Breast epithelium (tissue), 3 donors: Measurements from ENCODE around the gene GPR137.

Experiments used
- POLR2A ChIP-seq: fragments of 450-650 bp; IDR thresholded peaks from one replicate; pipeline ENCODE4 v1.6.1; 2016; ENCODE audit warnings: antibody characterized with exemption, mild to moderate bottlenecking, moderate library complexity
- POLR2AphosphoS5 ChIP-seq, 3 donors: sonication (generic); formaldehyde crosslinking; IDR thresholded peaks; one replicate each; pipeline ENCODE4 v1.6.1; 2017; ENCODE audit warnings: antibody characterized with exemption in 3 of 3
- TF ChIP-seq, protein P1 (sequence below), 3 donors: fragments of 450-650 bp; IDR thresholded peaks; one replicate each; pipeline ENCODE4 v1.5.1; 2016 to 2017; ENCODE audit warnings: antibody characterized with exemption in 3 of 3, mild to moderate bottlenecking in 3 of 3, moderate library complexity in 3 of 3

DNA sequence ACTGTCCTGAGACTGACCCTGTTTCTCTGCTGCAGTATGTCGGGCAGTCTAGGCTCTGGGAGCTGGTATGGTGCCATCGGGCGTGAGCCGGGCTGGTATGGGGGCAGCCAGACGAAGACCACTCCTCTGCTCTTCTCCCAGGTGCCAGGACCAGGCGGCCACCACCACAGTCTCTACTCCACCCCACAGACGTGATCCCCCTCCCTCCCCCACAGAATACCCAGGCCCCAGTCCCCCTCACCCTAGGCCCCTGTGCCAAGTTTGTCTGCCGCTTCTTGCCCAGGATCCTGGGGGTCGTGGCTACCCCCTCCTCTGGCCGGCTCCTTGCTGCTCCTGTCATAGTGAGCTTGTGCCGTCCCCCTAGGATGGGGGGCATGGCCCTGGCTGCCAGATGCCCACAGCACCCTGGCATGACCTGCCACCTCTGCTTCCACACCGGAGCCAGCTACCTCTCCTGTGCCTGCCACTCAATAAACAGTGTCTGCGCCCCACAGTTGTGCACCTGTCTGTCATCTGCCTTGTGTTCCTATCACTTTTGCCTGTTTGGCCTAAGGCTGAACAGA is 3.4 kb downstream of the GPR137 start:
- TF ChIP-seq, protein P1, sequence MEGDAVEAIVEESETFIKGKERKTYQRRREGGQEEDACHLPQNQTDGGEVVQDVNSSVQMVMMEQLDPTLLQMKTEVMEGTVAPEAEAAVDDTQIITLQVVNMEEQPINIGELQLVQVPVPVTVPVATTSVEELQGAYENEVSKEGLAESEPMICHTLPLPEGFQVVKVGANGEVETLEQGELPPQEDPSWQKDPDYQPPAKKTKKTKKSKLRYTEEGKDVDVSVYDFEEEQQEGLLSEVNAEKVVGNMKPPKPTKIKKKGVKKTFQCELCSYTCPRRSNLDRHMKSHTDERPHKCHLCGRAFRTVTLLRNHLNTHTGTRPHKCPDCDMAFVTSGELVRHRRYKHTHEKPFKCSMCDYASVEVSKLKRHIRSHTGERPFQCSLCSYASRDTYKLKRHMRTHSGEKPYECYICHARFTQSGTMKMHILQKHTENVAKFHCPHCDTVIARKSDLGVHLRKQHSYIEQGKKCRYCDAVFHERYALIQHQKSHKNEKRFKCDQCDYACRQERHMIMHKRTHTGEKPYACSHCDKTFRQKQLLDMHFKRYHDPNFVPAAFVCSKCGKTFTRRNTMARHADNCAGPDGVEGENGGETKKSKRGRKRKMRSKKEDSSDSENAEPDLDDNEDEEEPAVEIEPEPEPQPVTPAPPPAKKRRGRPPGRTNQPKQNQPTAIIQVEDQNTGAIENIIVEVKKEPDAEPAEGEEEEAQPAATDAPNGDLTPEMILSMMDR (IDR thresholded peaks at IDR 0.05), result no peak
- TF ChIP-seq POLR2A (no peak), POLR2AphosphoS5 (IDR thresholded peaks at IDR 0.05) (no peak)
